ENCODE results near the gene TSPAN15.

Gene TSPAN15

GRCh38 chr10:69413221-69413865 is 37.9 kb upstream of the TSPAN15 start:
- no peaks in the 10 kb centered on the region for H4K20me1 ChIP-seq (ENCODE audit: insufficient read depth, low read length, poor library complexity, severe bottlenecking)
- no peaks in the 10 kb centered on the region for H3K9me2 ChIP-seq (replicated peaks; ENCODE audit: low read depth, low read length)
- peak overlapping the region; percentile 35 for H3K4me2 ChIP-seq (ENCODE audit: low read depth, low read length, poor library complexity, severe bottlenecking)

GRCh38 chr10:69414036-69415018 is 36.9 kb upstream of the TSPAN15 start:
- no peak overlapping the region for H3K4me2 ChIP-seq (ENCODE audit: low read depth, low read length, poor library complexity, severe bottlenecking)

More at GRCh38 chr10:69413221-69413865, 37.9 kb upstream of the TSPAN15 start:
- no peaks in the 10 kb centered on the region for H3K9me3 ChIP-seq (ENCODE audit: insufficient read depth, low read depth, low read length)
- no peaks in the 10 kb centered on the region for H3K27me3 ChIP-seq (ENCODE audit: insufficient read depth, low read length, poor library complexity, severe bottlenecking)
- H3F3A ChIP-seq (ENCODE audit: low read depth) = no peaks in the 10 kb centered on the region
- no peaks in the 10 kb centered on the region for H3K36me3 ChIP-seq (ENCODE audit: insufficient read depth, low read length)
- 0 out of 2 replicates have a peak overlapping the region, but pooled peaks have one; percentile 22 for H2AFZ ChIP-seq (ENCODE audit: low read length)
- no peak overlapping the region for H3K9ac ChIP-seq (ENCODE audit: low read depth, low read length, poor library complexity, severe bottlenecking)
- H3K4me3 ChIP-seq (ENCODE audit: low read length, poor library complexity, severe bottlenecking) = no peak overlapping the region
- peaks cover 16% of the 10 kb centered on the region for H3K4me1 ChIP-seq (ENCODE audit: insufficient read depth, low read length, poor library complexity, severe bottlenecking)
- no peaks in the 10 kb centered on the region for H3K79me2 ChIP-seq (ENCODE audit: insufficient read depth, low read length)
- TF ChIP-seq CTCF (conservative IDR thresholded peaks at IDR 0.05; ENCODE audit: low read length) (peak; percentile 81), EZH2phosphoT487 (IDR thresholded peaks at IDR 0.05; ENCODE audit: borderline replicate concordance) (no peak)

GRCh38 chr10:69415049-69415448 is 36.2 kb upstream of the TSPAN15 start:
- Histone ChIP-seq H3F3A (ENCODE audit: low read depth) (no peaks in the 10 kb centered on the region), H3K4me3 (ENCODE audit: low read length, poor library complexity, severe bottlenecking) (no peak overlapping the region), H2AFZ (ENCODE audit: low read length) (no peak overlapping the region), H3K27me3 (ENCODE audit: insufficient read depth, low read length, poor library complexity, severe bottlenecking) (no peaks in the 10 kb centered on the region), H3K4me1 (ENCODE audit: insufficient read depth, low read length, poor library complexity, severe bottlenecking) (peaks cover 4% of the 10 kb centered on the region), H3K9ac (ENCODE audit: low read depth, low read length, poor library complexity, severe bottlenecking) (no peak overlapping the region), H3K4me2 (ENCODE audit: low read depth, low read length, poor library complexity, severe bottlenecking) (no peak overlapping the region), H3K79me2 (ENCODE audit: insufficient read depth, low read length) (no peaks in the 10 kb centered on the region), H4K20me1 (ENCODE audit: insufficient read depth, low read length, poor library complexity, severe bottlenecking) (no peaks in the 10 kb centered on the region), H3K9me3 (ENCODE audit: insufficient read depth, low read depth, low read length) (no peaks in the 10 kb centered on the region), H3K36me3 (ENCODE audit: insufficient read depth, low read length) (no peaks in the 10 kb centered on the region), H3K9me2 (replicated peaks; ENCODE audit: low read depth, low read length) (no peaks in the 10 kb centered on the region)
- TF ChIP-seq EZH2phosphoT487 (IDR thresholded peaks at IDR 0.05; ENCODE audit: borderline replicate concordance) = no peak
- no peak for TF ChIP-seq CTCF (conservative IDR thresholded peaks at IDR 0.05; ENCODE audit: low read length)

More at GRCh38 chr10:69414036-69415018, 36.9 kb upstream of the TSPAN15 start:
- H3K9ac ChIP-seq (ENCODE audit: low read depth, low read length, poor library complexity, severe bottlenecking) = no peak overlapping the region
- H3K36me3 ChIP-seq (ENCODE audit: insufficient read depth, low read length) = no peaks in the 10 kb centered on the region
- H3K9me3 ChIP-seq (ENCODE audit: insufficient read depth, low read depth, low read length) = no peaks in the 10 kb centered on the region
- H4K20me1 ChIP-seq (ENCODE audit: insufficient read depth, low read length, poor library complexity, severe bottlenecking) = no peaks in the 10 kb centered on the region
- H3K4me1 ChIP-seq (ENCODE audit: insufficient read depth, low read length, poor library complexity, severe bottlenecking) = peaks cover 10% of the 10 kb centered on the region
- no peak overlapping the region for H3K4me3 ChIP-seq (ENCODE audit: low read length, poor library complexity, severe bottlenecking)
- H2AFZ ChIP-seq (ENCODE audit: low read length) = no peak overlapping the region
- H3F3A ChIP-seq (ENCODE audit: low read depth) = no peaks in the 10 kb centered on the region
- no peaks in the 10 kb centered on the region for H3K79me2 ChIP-seq (ENCODE audit: insufficient read depth, low read length)
- TF ChIP-seq EZH2phosphoT487 (IDR thresholded peaks at IDR 0.05; ENCODE audit: borderline replicate concordance) (no peak), CTCF (conservative IDR thresholded peaks at IDR 0.05; ENCODE audit: low read length) (no peak)
- no peaks in the 10 kb centered on the region for H3K27me3 ChIP-seq (ENCODE audit: insufficient read depth, low read length, poor library complexity, severe bottlenecking)
- no peaks in the 10 kb centered on the region for H3K9me2 ChIP-seq (replicated peaks; ENCODE audit: low read depth, low read length)
